ENCODE measurements around the gene PRMT7. TPM values are rescaled to one million over a fixed set of nuclear protein-coding genes. Genes with fewer than 3 reads are reported as not detected.

Gene PRMT7
- total RNA-seq, 1 experiment from 2014 or later = 33.1 TPM

DNA sequence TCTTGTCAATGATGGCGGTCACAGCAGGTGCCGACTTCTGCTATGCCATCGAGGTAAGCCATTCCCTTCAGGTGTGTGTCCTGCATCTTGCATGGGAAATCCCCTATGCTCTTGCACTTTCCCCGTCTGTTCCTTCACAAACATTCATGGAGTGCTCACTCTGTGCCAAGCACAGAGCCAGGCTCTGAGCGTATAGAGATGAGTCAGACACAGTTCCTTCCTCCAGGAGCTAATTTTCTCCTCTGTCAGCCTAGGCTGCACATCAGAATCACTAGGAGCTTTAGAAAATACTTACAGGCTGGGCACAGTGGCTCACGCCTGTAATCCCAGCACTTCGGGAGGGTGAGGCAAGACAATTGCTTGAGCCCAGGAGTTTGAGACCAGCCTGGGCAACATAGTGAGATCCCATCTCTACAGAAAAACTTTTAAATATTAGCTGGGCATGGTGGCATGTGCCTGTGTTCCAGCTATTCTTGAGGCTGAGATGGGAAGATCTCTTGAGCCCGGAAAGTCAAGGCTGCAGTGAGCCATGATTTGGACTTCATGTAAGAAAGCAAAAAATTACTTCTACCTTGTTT lies 14.1 kb downstream of the PRMT7 start:
- Histone ChIP-seq H3K36me3 (ENCODE audit: control insufficient read depth, insufficient read depth, low read length) (peaks cover 5% of the 10 kb centered on the region; the same call in 1 of the 2 replicates), H3K4me3 (ENCODE audit: low read depth in 2 of 2, low read length in 2 of 2) (no peak overlapping the region), H3K4me1 (ENCODE audit: control insufficient read depth, insufficient read depth, low read length) (peaks cover 13% of the 10 kb centered on the region), H3K27ac (ENCODE audit: low read length) (no peak overlapping the region), H3K27me3 (ENCODE audit: control insufficient read depth, insufficient read depth, low read length) (no peaks in the 10 kb centered on the region), H3K9me3 (ENCODE audit: control insufficient read depth, insufficient read depth, low read depth, low read length) (no peaks in the 10 kb centered on the region)
- in situ Hi-C loops (cut with HindIII; ENCODE audit: low pct_unique_long_range_greater_than_20kb, low sequenced_read_pairs) = no loop called here
- DNase-seq (ENCODE audit: low read depth, low spot score) (no peak), ATAC-seq (no peak)
- TF ChIP-seq POLR2AphosphoS5 (IDR thresholded peaks at IDR 0.05; ENCODE audit: low read depth, low read length) = no peak
- no peak for TF ChIP-seq TCF7L2 (IDR thresholded peaks at IDR 0.05; ENCODE audit: low read depth, low read length)
- TF ChIP-seq SIN3A (IDR thresholded peaks at IDR 0.05; ENCODE audit: borderline replicate concordance, insufficient read depth, low read depth, low read length) = no peak
- TF ChIP-seq, protein P1, sequence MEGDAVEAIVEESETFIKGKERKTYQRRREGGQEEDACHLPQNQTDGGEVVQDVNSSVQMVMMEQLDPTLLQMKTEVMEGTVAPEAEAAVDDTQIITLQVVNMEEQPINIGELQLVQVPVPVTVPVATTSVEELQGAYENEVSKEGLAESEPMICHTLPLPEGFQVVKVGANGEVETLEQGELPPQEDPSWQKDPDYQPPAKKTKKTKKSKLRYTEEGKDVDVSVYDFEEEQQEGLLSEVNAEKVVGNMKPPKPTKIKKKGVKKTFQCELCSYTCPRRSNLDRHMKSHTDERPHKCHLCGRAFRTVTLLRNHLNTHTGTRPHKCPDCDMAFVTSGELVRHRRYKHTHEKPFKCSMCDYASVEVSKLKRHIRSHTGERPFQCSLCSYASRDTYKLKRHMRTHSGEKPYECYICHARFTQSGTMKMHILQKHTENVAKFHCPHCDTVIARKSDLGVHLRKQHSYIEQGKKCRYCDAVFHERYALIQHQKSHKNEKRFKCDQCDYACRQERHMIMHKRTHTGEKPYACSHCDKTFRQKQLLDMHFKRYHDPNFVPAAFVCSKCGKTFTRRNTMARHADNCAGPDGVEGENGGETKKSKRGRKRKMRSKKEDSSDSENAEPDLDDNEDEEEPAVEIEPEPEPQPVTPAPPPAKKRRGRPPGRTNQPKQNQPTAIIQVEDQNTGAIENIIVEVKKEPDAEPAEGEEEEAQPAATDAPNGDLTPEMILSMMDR (IDR thresholded peaks at IDR 0.05) = no peak
- TF ChIP-seq, protein P2, sequence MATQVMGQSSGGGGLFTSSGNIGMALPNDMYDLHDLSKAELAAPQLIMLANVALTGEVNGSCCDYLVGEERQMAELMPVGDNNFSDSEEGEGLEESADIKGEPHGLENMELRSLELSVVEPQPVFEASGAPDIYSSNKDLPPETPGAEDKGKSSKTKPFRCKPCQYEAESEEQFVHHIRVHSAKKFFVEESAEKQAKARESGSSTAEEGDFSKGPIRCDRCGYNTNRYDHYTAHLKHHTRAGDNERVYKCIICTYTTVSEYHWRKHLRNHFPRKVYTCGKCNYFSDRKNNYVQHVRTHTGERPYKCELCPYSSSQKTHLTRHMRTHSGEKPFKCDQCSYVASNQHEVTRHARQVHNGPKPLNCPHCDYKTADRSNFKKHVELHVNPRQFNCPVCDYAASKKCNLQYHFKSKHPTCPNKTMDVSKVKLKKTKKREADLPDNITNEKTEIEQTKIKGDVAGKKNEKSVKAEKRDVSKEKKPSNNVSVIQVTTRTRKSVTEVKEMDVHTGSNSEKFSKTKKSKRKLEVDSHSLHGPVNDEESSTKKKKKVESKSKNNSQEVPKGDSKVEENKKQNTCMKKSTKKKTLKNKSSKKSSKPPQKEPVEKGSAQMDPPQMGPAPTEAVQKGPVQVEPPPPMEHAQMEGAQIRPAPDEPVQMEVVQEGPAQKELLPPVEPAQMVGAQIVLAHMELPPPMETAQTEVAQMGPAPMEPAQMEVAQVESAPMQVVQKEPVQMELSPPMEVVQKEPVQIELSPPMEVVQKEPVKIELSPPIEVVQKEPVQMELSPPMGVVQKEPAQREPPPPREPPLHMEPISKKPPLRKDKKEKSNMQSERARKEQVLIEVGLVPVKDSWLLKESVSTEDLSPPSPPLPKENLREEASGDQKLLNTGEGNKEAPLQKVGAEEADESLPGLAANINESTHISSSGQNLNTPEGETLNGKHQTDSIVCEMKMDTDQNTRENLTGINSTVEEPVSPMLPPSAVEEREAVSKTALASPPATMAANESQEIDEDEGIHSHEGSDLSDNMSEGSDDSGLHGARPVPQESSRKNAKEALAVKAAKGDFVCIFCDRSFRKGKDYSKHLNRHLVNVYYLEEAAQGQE (IDR thresholded peaks at IDR 0.05; ENCODE audit: insufficient read depth in 1 of 2, low read depth in 2 of 2, low read length in 1 of 2) = no peak
- CTCF ChIA-PET = no interaction called here
- no TSS peak for BruUV-seq (replicated peaks)
- POLR2A ChIA-PET = no interaction called here
- intact Hi-C loops (cut with micrococcal nuclease; ENCODE audit: unreplicated experiment) = loop anchor here (5.0 kb wide), 2 partner anchors 63 to 83 kb away; partner anchors contain the start of gene SLC7A6

DNA sequence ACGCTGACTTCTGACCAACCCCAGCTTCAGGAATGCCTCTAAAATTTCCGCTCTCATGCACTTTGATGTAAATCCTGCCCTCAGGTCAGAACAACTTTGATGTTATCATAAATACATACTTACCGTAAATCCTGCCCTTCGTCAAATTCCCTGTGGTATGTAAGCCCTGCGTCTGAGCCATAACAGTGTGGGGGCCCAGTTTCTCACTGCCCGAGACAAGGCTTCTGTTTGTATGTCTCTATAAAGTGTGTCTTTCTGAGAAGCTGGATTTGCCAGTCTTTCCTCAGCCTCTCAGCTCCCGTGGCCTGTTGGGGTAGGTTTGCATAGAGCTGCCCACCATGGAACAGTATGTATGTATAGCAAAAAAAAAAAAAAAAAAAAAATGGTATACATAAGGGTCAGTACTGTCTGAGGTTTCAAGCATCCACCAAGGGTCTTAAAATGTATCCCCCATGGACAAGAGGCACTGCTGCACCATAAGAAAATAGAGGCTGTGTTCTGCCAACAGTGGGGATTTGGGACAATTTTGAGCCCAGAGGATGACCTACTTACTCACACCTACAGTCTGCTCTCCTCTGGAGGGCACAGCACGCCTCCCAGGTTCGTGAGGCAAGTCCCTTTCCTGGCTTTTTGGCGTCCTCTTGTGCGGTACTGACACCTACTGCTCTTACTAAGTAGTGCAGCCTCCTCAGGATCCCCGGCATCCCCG lies 17.5 kb downstream of the PRMT7 start:
- Histone ChIP-seq H3K36me3 (ENCODE audit: control insufficient read depth, insufficient read depth, low read length) (peaks cover 3% of the 10 kb centered on the region), H3K9me3 (ENCODE audit: control insufficient read depth, insufficient read depth, low read depth, low read length) (no peaks in the 10 kb centered on the region), H3K4me3 (ENCODE audit: low read depth in 2 of 2, low read length in 2 of 2) (no peak overlapping the region), H3K27me3 (ENCODE audit: control insufficient read depth, insufficient read depth, low read length) (no peaks in the 10 kb centered on the region), H3K27ac (ENCODE audit: low read length) (no peak overlapping the region), H3K4me1 (ENCODE audit: control insufficient read depth, insufficient read depth, low read length) (peaks cover 13% of the 10 kb centered on the region)
- CTCF ChIA-PET = interaction anchor here (0.6 to 1.1 kb wide), 2 partner anchors 65 to 67 kb away, joined by 3 to 5 read pairs; no protein-coding TSS in a partner anchor
- TSS peak; percentile 28 for BruUV-seq (replicated peaks)
- POLR2A ChIA-PET = interaction anchor here (0.7 kb wide), 1 partner anchor 95 kb away, joined by 5 read pairs; no protein-coding TSS in a partner anchor
- TF ChIP-seq, protein P1 (IDR thresholded peaks at IDR 0.05) = peak; percentile 85
- TF ChIP-seq SIN3A (IDR thresholded peaks at IDR 0.05; ENCODE audit: borderline replicate concordance, insufficient read depth, low read depth, low read length) = no peak
- TF ChIP-seq, protein P2 (IDR thresholded peaks at IDR 0.05; ENCODE audit: insufficient read depth in 1 of 2, low read depth in 2 of 2, low read length in 1 of 2) = no peak
- ATAC-seq = peak; percentile 97
- peak; percentile 56 for DNase-seq (ENCODE audit: low read depth, low spot score)
- in situ Hi-C loops (cut with HindIII; ENCODE audit: low pct_unique_long_range_greater_than_20kb, low sequenced_read_pairs) = no loop called here
- intact Hi-C loops (cut with micrococcal nuclease; ENCODE audit: unreplicated experiment) = loop anchor here (5.0 kb wide), 2 partner anchors 66 to 86 kb away; partner anchors contain the start of gene SLC7A6

All from Panc1 (cell line).